Fibroblast of lung (primary cell): ENCODE measurements around the gene RGS17. TPM values are rescaled to one million over a fixed set of nuclear protein-coding genes. Genes with fewer than 3 reads are reported as not detected.

Experiments used
- DNase-seq, 2 donors: peaks; one replicate each; pipeline versions ENCODE4 v3.0.0 to v3.0.0-alpha.2; 2010; ENCODE audit warnings: low read depth in 2 of 2
- H2AFZ ChIP-seq: 2 replicates; pipeline ENCODE4 v1.5.1; 2012; ENCODE audit warnings: low read length, control low read depth, inconsistent platforms
- H3K27ac ChIP-seq: 2 replicates; pipeline ENCODE4 v1.5.1; 2011; ENCODE audit warnings: low read length, control low read depth; ENCODE audit not compliant: insufficient read depth
- H3K27me3 ChIP-seq: 2 replicates; pipeline ENCODE4 v1.5.1; 2011; ENCODE audit warnings: mild to moderate bottlenecking, low read length; ENCODE audit not compliant: control insufficient read depth, insufficient read depth
- H3K36me3 ChIP-seq: 2 replicates; pipeline ENCODE4 v1.5.1; 2011; ENCODE audit warnings: low read length; ENCODE audit not compliant: control insufficient read depth, insufficient read depth
- H3K4me1 ChIP-seq: 2 replicates; pipeline ENCODE4 v1.5.1; 2011; ENCODE audit warnings: low read length; ENCODE audit not compliant: control insufficient read depth, insufficient read depth; ENCODE audit errors: extremely low read depth
- H3K4me2 ChIP-seq: 2 replicates; pipeline ENCODE4 v1.5.1; 2011; ENCODE audit warnings: low read length, control low read depth; ENCODE audit not compliant: insufficient read depth; ENCODE audit errors: extremely low read depth
- H3K4me3 ChIP-seq, 4 experiments: fragments of 200-600 bp in 1 of 4; sonication (generic) in 1 of 4; replicated peaks in 1 of 4; 2 replicates each; pipeline ENCODE4 v1.5.1; 2011 to 2016; ENCODE audit warnings: low read length in 4 of 4, low read depth in 3 of 4, mild to moderate bottlenecking in 3 of 4, control low read depth in 2 of 4, inconsistent platforms in 1 of 4, mixed read lengths in 1 of 4; ENCODE audit not compliant: insufficient read depth in 1 of 4; ENCODE audit errors: control extremely low read depth in 1 of 4
- H3K79me2 ChIP-seq: 2 replicates; pipeline ENCODE4 v1.5.1; 2012; ENCODE audit warnings: mild to moderate bottlenecking, low read length, inconsistent platforms; ENCODE audit not compliant: control insufficient read depth, insufficient read depth
- H3K9ac ChIP-seq: 2 replicates; pipeline ENCODE4 v1.5.1; 2011; ENCODE audit warnings: mild to moderate bottlenecking, low read length, control low read depth; ENCODE audit not compliant: insufficient read depth
- H3K9me3 ChIP-seq: 2 replicates; pipeline ENCODE4 v1.5.1; 2012; ENCODE audit warnings: low read depth, low read length; ENCODE audit not compliant: control insufficient read depth, insufficient read depth
- H4K20me1 ChIP-seq: 2 replicates; pipeline ENCODE4 v1.5.1; 2011; ENCODE audit warnings: low read length; ENCODE audit not compliant: control insufficient read depth, insufficient read depth; ENCODE audit errors: extremely low read depth
- EZH2 ChIP-seq: IDR thresholded peaks from 2 replicates; pipeline ENCODE4 v1.5.1; 2012; ENCODE audit warnings: low read length, control low read depth, mild to moderate bottlenecking; ENCODE audit errors: missing control alignments
- polyA plus RNA-seq, 2 donors: library from polyadenylated mRNA; depleted of rRNA in 1 of 2; stranded (reverse) in 1 of 2; unstranded in 1 of 2; fragments of >200 nt; gene quantifications; 2 replicates each; pipeline ENCODE4 v1.2.1, GENCODE V29; 2011 to 2012; ENCODE audit warnings: missing spikeins in 1 of 2
- total RNA-seq: library from RNA; depleted of rRNA; stranded (reverse); fragments of >200 nt; gene quantifications from 2 replicates; pipeline ENCODE4 v1.2.1, GENCODE V29; 2014
- TF ChIP-seq, protein P1 (sequence below), 2 donors: IDR thresholded peaks in 1 of 2; conservative IDR thresholded peaks in 1 of 2; 1 replicate in 1 of 2; 2 replicates in 1 of 2; pipeline ENCODE4 v1.5.1; 2011 to 2012; ENCODE audit warnings: low read length in 2 of 2, control low read depth in 1 of 2, inconsistent platforms in 1 of 2, low read depth in 1 of 2, mild to moderate bottlenecking in 1 of 2

RGS17 gene
- total and polyA plus RNA-seq, 2 donors (not counting 1 experiment from before 2014, with no cell fraction given): 2.1 to 10.2 TPM

DNA sequence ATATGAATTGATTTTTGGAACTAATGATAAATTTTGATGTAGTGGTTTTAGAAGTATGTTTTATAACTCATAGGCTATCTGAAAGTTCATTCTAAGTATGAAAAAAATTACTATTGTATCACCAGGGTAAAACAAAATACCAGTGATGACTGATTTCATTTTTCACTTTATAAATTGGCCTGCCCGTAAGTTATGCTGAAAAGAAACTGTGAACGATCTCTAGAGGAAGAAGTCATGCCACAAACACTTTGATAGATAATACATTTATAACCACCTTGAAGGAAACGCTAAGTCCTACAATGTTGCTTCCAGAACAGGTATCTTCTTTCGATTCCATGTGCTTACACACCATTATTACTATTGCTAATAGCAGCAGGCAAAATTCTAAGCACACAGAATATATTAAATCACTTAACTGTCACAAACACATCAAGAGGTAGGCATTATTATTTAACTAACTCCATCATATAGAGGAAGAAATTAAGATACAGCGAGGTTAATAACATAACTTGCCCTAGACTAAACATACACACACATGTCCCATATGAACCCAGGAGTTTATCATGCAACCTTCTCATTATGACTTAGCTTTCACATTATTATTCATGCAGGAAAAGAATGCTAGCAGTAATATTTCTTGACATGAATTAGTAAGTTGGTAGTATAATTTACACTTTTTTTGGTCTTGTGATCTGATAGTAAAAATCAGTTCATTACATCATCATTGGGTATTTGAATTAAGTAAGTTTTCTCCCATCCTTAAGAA lies 44.7 kb downstream of the RGS17 start:
- Histone ChIP-seq H3K9me3 (no peaks in the 10 kb centered on the region), H3K4me2 (peak overlapping the region; percentile 35), H3K79me2 (no peaks in the 10 kb centered on the region), H3K9ac (no peak overlapping the region), H3K36me3 (no peaks in the 10 kb centered on the region), H2AFZ (no peak overlapping the region), H3K27me3 (no peaks in the 10 kb centered on the region), H3K27ac (no peak overlapping the region), H3K4me3 (no peak overlapping the region), H4K20me1 (no peaks in the 10 kb centered on the region), H3K4me1 (peaks cover 4% of the 10 kb centered on the region)
- peak in 1 of 2 donors; percentile 31 for DNase-seq
- no peak for TF ChIP-seq EZH2
- TF ChIP-seq, protein P1, sequence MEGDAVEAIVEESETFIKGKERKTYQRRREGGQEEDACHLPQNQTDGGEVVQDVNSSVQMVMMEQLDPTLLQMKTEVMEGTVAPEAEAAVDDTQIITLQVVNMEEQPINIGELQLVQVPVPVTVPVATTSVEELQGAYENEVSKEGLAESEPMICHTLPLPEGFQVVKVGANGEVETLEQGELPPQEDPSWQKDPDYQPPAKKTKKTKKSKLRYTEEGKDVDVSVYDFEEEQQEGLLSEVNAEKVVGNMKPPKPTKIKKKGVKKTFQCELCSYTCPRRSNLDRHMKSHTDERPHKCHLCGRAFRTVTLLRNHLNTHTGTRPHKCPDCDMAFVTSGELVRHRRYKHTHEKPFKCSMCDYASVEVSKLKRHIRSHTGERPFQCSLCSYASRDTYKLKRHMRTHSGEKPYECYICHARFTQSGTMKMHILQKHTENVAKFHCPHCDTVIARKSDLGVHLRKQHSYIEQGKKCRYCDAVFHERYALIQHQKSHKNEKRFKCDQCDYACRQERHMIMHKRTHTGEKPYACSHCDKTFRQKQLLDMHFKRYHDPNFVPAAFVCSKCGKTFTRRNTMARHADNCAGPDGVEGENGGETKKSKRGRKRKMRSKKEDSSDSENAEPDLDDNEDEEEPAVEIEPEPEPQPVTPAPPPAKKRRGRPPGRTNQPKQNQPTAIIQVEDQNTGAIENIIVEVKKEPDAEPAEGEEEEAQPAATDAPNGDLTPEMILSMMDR (conservative IDR thresholded peaks at IDR 0.05 in 1 of 2, IDR thresholded peaks at IDR 0.05 in 1 of 2; ENCODE audit: low read depth in 1 of 2, low read length in 2 of 2): no peak

DNA sequence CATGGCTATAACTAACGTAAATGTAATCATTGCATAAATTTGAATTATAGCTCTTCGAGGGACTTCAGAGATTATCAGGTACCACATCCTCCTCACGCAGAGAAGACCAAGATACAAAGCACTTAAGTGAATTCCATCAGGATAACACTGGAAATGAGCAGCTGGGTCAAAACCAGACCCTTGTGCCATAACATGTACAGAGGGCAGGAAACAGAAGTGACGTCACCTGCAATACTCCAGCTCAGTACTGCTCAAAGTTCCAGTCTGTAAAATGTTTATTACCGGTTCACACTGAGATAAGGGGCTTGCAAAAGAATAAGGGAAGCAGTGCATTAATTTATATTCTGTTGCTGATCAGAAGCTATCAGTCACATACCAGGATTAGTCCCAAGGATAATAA lies 45.8 kb downstream of the RGS17 start:
- Histone ChIP-seq H4K20me1 (no peaks in the 10 kb centered on the region), H3K4me1 (peaks cover 4% of the 10 kb centered on the region), H3K27ac (no peak overlapping the region), H3K4me2 (no peak overlapping the region), H3K27me3 (no peaks in the 10 kb centered on the region), H3K36me3 (no peaks in the 10 kb centered on the region), H3K9ac (no peak overlapping the region), H3K9me3 (no peaks in the 10 kb centered on the region), H3K79me2 (no peaks in the 10 kb centered on the region), H3K4me3 (no peak overlapping the region), H2AFZ (no peak overlapping the region)
- peak in 1 of 2 donors; percentile 20 for DNase-seq
- no peak for TF ChIP-seq EZH2
- TF ChIP-seq, protein P1 (conservative IDR thresholded peaks at IDR 0.05 in 1 of 2, IDR thresholded peaks at IDR 0.05 in 1 of 2; ENCODE audit: low read depth in 1 of 2, low read length in 2 of 2): no peak

DNA sequence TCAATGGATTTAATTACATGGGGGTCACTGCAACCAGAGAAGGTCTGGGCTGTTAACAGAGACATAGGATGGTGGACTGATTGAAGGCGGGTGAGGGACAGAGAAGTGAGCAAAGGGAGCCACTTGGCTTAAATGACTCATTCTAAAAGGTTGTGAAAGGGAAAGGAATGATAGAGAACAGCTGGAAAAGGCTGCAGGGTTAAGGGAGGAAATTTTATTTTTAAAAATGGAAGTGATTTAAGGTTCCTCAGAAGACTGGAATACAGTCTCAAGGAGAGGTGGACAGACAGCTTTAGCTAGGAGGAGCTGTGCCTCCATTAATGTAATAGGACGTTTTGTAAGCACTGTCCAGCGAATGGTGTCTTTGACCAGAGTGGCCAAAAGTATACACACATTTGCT lies 46.7 kb downstream of the RGS17 start:
- no peaks in the 10 kb centered on the region for H4K20me1 ChIP-seq
- H3K4me2 ChIP-seq: peak overlapping the region; percentile 19
- TF ChIP-seq, protein P1 (conservative IDR thresholded peaks at IDR 0.05 in 1 of 2, IDR thresholded peaks at IDR 0.05 in 1 of 2; ENCODE audit: low read depth in 1 of 2, low read length in 2 of 2): peak in 1 of 2 donors; percentile 12
- TF ChIP-seq EZH2: no peak
- DNase-seq: peak; percentile 46 to 85
- H3K79me2 ChIP-seq: no peaks in the 10 kb centered on the region
- no peak overlapping the region for H2AFZ ChIP-seq
- H3K4me1 ChIP-seq: peaks cover 4% of the 10 kb centered on the region
- H3K27me3 ChIP-seq: no peaks in the 10 kb centered on the region
- H3K27ac ChIP-seq: no peak overlapping the region
- H3K9me3 ChIP-seq: no peaks in the 10 kb centered on the region
- no peak overlapping the region for H3K4me3 ChIP-seq
- no peaks in the 10 kb centered on the region for H3K36me3 ChIP-seq
- no peak overlapping the region for H3K9ac ChIP-seq
